COLO668 (cell line): Measurements from ENCODE around the gene THOC5.
"Not testable (repeated sequence)": the region's sequence is repeated elsewhere in the genome, so short reads cannot be mapped to it uniquely, and the experiment has no call there.

Source experiments
- DNase-seq: peaks from one replicate; lab custom pipeline; 2025; ENCODE audit not compliant: unreplicated experiment; lab: John Stamatoyannopoulos, UW

Gene THOC5

GRCh38 chr22:29553351-29554224 is at the start of gene THOC5:
THOC5 (minus strand) TSS chr22:29553757; CDS start chr22:29549147, 4,610 bp downstream.
- peak; percentile 95 for DNase-seq

DNA sequence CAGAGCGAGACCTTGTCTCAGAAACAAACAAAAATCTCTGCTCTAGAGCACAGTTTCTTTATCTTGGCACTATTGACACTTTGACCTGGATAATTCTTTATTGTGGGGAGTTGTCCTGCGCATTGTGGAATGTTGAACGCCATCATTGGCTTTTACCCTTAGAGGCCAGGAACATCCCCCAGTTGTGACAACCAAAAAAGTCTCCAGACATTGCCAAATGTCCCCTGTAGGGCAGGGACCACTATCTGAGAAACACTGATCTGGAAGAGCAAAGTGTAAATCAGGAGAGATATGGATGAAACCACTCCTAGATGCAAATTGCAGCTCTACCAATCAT is 45.1 kb upstream of the THOC5 start:
- DNase-seq: no peak

- DNase-seq: not testable (repeated sequence)
Measured at GRCh38 chr22:29597871-29598683, 44.5 kb upstream of the THOC5 start.

- DNase-seq: no peak
Measured at GRCh38 chr22:29596408-29596807, 42.9 kb upstream of the THOC5 start.

- not testable (repeated sequence) for DNase-seq
Measured at GRCh38 chr22:29594447-29594846, 40.9 kb upstream of the THOC5 start.

- no peak for DNase-seq
Measured at GRCh38 chr22:29593923-29594322, 40.4 kb upstream of the THOC5 start.

DNA sequence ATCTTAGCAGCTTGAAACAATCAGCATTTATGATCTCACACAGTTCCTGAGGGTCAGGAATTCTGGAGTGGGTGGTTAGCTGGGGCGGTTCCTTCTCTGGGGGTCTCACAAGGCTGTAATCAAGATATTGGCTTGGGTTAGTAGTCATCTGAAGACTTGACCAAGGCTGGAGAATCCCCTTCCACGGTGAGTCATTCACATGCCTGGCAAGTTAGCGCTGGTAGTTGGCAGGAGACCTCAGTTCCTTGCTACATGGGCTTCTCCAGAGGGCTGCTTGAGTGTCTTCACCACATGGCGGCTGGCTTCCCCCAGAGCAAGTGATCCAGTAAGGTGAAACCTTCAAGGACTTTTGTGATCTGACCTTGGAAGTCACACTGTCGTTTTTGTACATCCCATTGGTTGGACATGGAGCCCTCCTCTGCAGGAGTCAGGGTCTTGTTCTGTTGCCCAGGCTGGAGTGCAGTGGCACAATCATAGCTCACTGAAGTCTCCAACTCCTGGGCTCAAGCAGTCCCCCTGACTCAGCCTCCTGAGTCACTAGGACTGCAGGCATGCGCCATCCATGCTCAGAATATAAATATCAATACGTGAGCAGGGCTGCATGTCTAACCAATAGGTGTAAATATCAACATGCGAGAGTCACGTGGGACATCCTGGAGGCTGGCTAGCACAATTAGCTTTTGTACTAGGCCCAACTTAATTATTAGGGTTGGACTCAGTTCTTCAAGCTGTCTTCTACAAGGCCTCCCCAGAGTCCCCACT is 34.6 kb upstream of the THOC5 start:
- no peak for DNase-seq

DNA sequence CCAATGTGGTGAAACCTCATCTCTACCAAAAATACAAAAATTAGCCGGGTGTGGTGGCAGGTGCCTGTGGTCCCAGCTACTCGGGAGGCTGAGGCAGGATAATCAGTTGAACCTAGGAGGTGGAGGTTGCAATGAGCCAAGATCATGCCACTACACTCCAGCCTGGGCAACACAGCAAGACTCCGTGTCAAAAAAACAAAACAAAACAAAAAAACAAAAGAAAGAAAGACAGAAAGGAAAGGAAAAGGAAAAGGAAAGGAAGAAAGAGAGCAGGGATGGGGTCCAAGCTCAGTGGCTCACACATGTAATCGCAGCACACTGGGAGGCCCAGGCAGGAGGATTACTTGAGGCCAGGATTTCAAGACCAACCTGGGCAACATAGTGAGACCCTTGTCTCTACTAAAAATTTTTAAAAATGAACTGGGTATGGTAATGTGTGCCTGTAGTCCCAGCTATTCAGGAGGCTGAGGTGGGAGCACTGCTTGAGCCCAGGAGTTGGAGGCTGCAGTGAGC is 32.7 kb upstream of the THOC5 start:
- not testable (repeated sequence) for DNase-seq

DNA sequence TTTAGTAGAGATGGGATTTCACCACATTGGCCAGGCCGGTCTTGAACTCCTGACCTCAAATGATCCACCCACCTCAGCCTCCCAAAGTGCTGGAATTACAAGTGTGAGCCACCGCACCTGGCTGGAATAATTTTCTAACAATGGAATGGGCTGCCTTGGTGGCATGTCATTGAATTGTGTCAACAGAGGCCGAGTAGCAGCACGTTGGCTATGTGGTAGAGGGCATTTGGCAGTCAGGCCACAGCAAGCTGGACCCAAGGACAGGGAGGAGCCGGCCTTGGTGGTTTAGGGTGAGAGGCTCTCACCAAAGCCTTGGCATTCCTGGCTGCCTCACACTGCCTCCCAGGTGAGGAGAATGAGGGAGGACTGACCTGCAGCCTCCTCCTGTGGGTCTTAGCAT is 31.4 kb upstream of the THOC5 start:
- DNase-seq: no peak

GRCh38 chr22:29581799-29582198 is 28.2 kb upstream of the THOC5 start:
- DNase-seq: peak; percentile 66

DNA sequence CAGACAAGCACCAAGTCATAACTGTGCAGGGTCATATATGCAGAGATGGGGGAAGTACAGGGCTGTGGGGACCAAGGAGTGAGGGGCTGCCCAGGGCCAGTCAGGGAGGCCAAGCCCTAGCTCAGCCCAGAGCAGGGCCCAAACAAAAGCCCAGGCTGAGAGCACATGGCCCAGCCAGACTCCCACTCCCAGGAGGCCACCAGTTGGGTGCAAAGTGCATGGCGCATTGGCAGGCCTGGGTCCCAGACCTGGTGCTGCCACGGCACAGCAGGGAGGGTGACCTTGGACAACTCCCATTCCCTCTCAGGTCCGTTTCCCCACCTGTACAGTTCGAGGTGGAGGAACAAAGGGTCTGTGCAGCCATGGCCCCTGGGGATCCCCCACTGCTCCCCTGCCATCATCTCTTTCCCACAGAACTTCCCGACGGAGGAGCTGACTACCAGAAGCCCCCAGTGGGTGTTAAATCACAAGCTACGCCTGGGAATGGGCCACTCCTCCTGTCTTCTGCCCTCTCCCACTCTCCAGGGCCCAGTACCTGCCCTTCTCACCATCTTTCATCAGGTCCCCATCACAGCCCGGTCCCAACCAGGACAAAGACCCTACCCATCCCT is 26.7 kb upstream of the THOC5 start:
- DNase-seq: peak; percentile 48

DNA sequence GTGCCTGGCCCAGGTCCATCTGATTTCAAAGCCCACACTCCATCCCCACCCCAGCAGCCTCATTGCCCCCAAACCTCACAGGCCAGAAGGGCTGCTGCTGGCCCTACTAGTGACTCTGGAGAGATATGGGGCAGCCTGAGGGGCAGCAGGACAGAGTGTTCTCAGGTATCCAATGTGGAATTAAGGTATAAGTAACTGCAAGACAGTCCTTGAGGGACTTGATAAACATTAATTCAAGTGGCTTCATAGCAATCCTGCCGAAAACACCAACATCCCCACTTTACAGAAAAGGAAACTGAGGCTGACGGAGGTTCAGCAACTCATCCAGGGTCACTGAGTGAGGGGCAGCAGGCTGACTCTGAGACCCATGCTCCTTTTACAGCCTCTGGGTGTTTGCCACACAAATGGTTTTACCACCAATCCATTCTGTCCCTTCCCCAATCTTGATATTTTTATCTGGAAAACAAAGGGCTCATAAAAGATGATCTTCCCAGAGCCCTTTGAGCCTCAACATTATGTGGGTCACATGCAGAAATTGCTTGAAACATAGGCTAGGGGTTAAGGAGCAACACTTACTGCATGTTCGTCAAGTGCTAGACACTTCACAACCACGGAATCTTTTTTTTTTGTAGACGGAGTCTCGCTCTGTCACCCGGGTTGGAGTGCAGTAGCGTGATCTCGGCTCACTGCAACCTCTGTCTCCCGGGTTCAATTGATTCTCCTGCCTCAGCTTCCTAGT is 25.1 kb upstream of the THOC5 start:
- DNase-seq: no peak

- DNase-seq: no peak
Measured at GRCh38 chr22:29574762-29575450, 21.3 kb upstream of the THOC5 start.

DNA sequence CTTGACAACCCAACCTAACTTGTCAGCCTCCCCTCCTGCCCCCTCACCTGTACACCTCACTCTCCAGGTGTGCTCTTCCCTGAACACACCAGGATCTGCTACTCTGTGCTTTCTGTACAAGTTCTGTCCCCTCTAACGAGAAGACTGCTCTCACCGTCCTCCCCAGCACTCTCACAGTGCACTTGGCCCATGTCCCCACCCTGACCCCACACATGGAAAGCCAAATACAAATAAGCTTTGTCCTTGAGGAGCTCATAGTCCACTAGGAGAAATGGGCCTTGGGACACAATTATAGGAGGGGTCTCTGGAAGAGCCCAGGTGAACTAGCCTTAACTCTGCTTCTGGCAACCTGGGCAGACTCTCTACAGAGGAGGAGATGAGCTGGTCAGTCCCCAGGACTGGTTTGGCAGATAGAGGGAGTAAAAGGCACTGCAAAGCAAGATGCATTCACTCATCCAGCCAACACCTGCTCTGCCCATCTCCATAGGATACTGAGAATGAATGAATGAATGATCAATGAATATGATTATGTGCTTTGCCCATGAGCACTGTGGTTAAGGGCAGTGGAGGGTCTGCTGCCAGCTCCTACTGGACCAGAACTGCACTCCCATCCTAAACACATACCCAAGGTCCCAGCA is 17.5 kb upstream of the THOC5 start:
- no peak for DNase-seq

DNA sequence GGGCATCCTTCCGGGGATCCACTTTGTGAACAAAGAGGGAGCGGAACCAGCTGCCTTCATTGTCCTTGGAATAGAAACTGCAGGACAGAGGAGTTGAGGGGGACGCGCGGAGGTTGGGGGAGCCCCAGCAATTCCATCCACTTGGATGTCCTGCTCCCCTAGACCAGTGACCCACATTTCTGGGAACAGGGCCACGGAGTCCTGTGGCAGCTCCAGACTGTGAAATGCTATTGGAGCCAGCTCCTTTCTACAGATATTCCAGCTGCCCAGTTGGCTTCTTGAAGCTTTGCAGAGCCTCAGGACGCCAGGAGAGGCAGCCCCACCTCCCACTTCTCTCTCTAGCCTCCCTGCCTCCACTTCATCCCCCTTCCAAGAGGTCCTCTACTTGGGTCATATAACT is 16.9 kb upstream of the THOC5 start:
- no peak for DNase-seq

GRCh38 chr22:29569011-29569678 is 15.6 kb upstream of the THOC5 start:
- DNase-seq: no peak

DNA sequence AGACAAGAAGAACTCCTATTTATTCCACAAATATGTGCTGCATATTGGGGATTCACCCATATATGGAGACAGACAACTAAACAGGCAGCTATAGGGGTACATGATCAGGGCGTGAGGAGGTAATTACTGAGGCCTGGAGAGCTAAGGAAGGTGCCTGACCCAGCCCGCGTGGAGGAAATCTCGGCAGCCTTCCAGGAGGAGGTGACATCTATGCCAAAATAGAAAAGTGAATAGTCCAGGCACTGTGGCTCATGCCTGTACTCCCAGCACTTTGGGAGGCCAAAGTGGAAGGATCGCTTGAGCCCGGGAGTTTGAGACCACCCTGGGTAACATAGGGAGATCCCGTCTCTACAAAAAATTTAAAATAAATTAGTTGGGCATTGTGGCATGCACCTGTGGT is 13.8 kb upstream of the THOC5 start:
- DNase-seq: no peak

GRCh38 chr22:29566513-29566912 is 13.0 kb upstream of the THOC5 start:
- DNase-seq: not testable (repeated sequence)
